DND-41 (cell line): ENCODE measurements around the gene TMEM150C.

Experiments
- ATAC-seq: fragments of 200-7000 bp; cut with Tn5 transposase; 3 replicates; pipeline ENCODE4 v1.9.1; 2021; ENCODE audit warnings: low read depth; ENCODE audit not compliant: insufficient read depth
- DNase-seq: peaks from one replicate; pipeline ENCODE4 v3.0.0-alpha.2; 2020
- H2AFZ ChIP-seq: 2 replicates; pipeline ENCODE4 v1.6.0; 2012; ENCODE audit warnings: low read depth, low read length
- H3K27ac ChIP-seq: 2 replicates; pipeline ENCODE4 v1.5.1; 2012; ENCODE audit warnings: low read length, inconsistent platforms
- H3K27me3 ChIP-seq: fragments of 200-600 bp; sonication (generic); 2 replicates; pipeline ENCODE4 v1.6.0; 2012; ENCODE audit warnings: low read length, mild to moderate bottlenecking, inconsistent platforms; ENCODE audit not compliant: insufficient read depth, poor library complexity
- H3K36me3 ChIP-seq: 2 replicates; pipeline ENCODE4 v1.5.1; 2012; ENCODE audit warnings: low read length, inconsistent platforms; ENCODE audit not compliant: insufficient read depth
- H3K4me1 ChIP-seq: 2 replicates; pipeline ENCODE4 v1.5.1; 2012; ENCODE audit warnings: mild to moderate bottlenecking, low read length; ENCODE audit not compliant: insufficient read depth
- H3K4me2 ChIP-seq: 2 replicates; pipeline ENCODE4 v1.6.0; 2012; ENCODE audit warnings: mild to moderate bottlenecking, moderate library complexity, low read length, inconsistent platforms; ENCODE audit not compliant: insufficient read depth
- H3K4me3 ChIP-seq, 2 experiments: fragments of 200-600 bp in 1 of 2; shearing (Covaris generic) in 1 of 2; 2 replicates each; pipeline ENCODE4 v1.5.1; 2012 to 2016; ENCODE audit warnings: inconsistent platforms in 2 of 2, low read length in 2 of 2, mild to moderate bottlenecking in 2 of 2, low read depth in 1 of 2, moderate library complexity in 1 of 2
- H3K79me2 ChIP-seq: 2 replicates; pipeline ENCODE4 v1.6.0; 2012; ENCODE audit warnings: low read length, inconsistent platforms; ENCODE audit not compliant: insufficient read depth
- H3K9ac ChIP-seq: 2 replicates; pipeline ENCODE4 v1.6.0; 2012; ENCODE audit warnings: low read depth, mild to moderate bottlenecking, inconsistent platforms, low read length, moderate library complexity
- H3K9me3 ChIP-seq: 2 replicates; pipeline ENCODE4 v1.5.1; 2012; ENCODE audit warnings: low read length, moderate library complexity, mild to moderate bottlenecking, inconsistent platforms; ENCODE audit not compliant: insufficient read depth, severe bottlenecking
- H4K20me1 ChIP-seq: 2 replicates; pipeline ENCODE4 v1.6.0; 2012; ENCODE audit warnings: low read length; ENCODE audit not compliant: insufficient read depth
- EZH2 ChIP-seq: IDR thresholded peaks from 3 replicates; pipeline ENCODE4 v1.6.1; 2012; ENCODE audit warnings: borderline replicate concordance, low read depth, mild to moderate bottlenecking, moderate library complexity, low read length, inconsistent platforms; ENCODE audit not compliant: severe bottlenecking
- TF ChIP-seq, protein P1 (sequence below): IDR thresholded peaks from 2 replicates; pipeline ENCODE4 v1.5.1; 2012; ENCODE audit warnings: borderline replicate concordance, low read length, moderate library complexity, mild to moderate bottlenecking; ENCODE audit not compliant: poor library complexity, severe bottlenecking; ENCODE audit errors: extremely low read depth

TMEM150C gene

DNA sequence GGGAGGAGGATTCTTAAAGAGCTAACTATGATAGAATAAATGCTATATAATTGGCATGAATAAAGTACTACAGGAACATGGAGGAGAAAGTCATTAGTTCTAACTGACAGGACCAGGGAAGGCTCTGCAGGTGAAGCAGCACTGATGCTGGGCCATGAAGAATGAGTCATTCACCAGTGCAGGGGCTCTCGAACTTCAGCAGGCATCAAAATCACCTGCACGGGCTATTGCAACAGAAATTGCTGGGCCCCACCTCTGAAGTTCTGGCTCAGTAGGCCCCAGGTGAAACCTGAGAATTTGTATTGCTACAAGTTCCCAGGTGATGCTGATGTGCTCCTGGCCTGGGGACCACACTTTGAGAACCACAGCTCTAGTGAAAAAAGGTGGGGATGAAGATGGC is 33.7 kb downstream of the TMEM150C start:
- no peak for DNase-seq
- no peak for ATAC-seq

DNA sequence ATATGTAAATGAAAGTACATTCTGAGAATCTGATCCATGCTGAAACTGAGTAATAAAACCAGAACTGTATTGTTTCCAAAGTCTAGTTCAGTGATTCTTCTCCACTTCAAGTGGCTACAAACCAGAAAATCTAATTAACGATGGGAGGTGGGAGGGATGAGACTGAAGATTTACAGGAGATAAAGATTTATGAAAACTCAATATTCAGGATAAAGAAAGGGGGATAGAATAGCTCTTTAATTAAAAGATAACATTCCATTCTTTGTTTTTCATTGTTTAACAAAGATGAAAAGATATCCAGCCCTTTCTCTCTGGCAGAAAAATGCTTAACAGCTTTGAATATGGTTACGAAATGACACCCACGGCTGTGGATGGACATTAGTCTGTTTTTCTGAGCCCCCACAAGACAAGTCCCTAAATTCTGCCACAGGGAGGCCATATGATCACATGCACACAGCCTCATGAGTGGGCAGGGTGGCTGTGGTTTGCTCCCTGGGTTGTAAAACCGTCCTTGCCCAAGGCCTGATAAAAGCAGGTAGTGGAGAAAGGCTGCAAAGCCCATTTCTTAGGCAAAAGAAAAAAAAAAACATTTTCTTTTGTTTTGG is 36.4 kb downstream of the TMEM150C start:
- DNase-seq = no peak
- TF ChIP-seq, protein P1, sequence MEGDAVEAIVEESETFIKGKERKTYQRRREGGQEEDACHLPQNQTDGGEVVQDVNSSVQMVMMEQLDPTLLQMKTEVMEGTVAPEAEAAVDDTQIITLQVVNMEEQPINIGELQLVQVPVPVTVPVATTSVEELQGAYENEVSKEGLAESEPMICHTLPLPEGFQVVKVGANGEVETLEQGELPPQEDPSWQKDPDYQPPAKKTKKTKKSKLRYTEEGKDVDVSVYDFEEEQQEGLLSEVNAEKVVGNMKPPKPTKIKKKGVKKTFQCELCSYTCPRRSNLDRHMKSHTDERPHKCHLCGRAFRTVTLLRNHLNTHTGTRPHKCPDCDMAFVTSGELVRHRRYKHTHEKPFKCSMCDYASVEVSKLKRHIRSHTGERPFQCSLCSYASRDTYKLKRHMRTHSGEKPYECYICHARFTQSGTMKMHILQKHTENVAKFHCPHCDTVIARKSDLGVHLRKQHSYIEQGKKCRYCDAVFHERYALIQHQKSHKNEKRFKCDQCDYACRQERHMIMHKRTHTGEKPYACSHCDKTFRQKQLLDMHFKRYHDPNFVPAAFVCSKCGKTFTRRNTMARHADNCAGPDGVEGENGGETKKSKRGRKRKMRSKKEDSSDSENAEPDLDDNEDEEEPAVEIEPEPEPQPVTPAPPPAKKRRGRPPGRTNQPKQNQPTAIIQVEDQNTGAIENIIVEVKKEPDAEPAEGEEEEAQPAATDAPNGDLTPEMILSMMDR = no peak
- no peak for TF ChIP-seq EZH2
- no peak overlapping the region for H3K27ac ChIP-seq
- H3K79me2 ChIP-seq = no peaks in the 10 kb centered on the region
- H4K20me1 ChIP-seq = no peaks in the 10 kb centered on the region
- H3K9ac ChIP-seq = no peak overlapping the region
- H3K36me3 ChIP-seq = no peaks in the 10 kb centered on the region
- H3K4me2 ChIP-seq = no peak overlapping the region
- peaks cover 3% of the 10 kb centered on the region for H3K27me3 ChIP-seq
- no peak for ATAC-seq
- H2AFZ ChIP-seq = no peak overlapping the region
- H3K4me3 ChIP-seq = no peak overlapping the region
- H3K4me1 ChIP-seq = no peaks in the 10 kb centered on the region
- no peaks in the 10 kb centered on the region for H3K9me3 ChIP-seq

More for the DNA sequence above, 33.7 kb downstream of the TMEM150C start:
- no peak for TF ChIP-seq EZH2
- TF ChIP-seq, protein P1 = no peak
- Histone ChIP-seq H4K20me1 (no peaks in the 10 kb centered on the region), H3K4me2 (no peak overlapping the region), H2AFZ (no peak overlapping the region), H3K4me1 (no peaks in the 10 kb centered on the region), H3K9me3 (no peaks in the 10 kb centered on the region), H3K79me2 (no peaks in the 10 kb centered on the region), H3K27me3 (peaks cover 3% of the 10 kb centered on the region), H3K36me3 (no peaks in the 10 kb centered on the region), H3K9ac (no peak overlapping the region), H3K4me3 (no peak overlapping the region), H3K27ac (no peak overlapping the region)

DNA sequence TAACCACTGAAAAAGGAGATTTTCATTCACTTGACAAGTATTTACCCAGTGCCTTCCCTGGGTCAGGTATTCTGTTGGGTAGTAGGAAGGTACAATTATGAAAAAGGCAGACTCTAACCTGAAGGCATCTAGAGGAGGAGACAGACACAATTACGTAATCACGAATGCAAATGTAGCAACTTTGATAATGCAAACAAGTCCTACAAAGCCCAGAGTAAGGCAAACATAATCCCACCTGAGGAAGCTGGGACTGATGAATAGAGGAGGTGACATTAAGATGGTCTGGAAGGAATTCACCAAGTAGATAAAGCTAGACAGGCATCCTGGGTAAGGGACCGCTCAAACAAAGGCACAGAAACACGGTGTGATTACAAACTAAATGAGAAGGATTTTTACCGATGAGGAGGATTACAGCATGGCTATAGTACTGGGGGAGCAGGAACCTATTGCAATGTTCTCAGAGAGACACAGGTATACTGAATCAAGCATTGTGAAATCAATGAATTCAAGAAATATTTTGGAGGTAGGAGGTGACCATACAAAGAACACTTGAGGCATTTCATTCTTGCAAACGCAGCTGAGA is 37.1 kb downstream of the TMEM150C start:
- Histone ChIP-seq H3K4me1 (no peaks in the 10 kb centered on the region), H3K79me2 (no peaks in the 10 kb centered on the region), H4K20me1 (no peaks in the 10 kb centered on the region), H3K9me3 (no peaks in the 10 kb centered on the region), H3K9ac (no peak overlapping the region), H3K4me3 (no peak overlapping the region), H3K36me3 (no peaks in the 10 kb centered on the region), H3K27me3 (peaks cover 3% of the 10 kb centered on the region), H3K4me2 (no peak overlapping the region), H2AFZ (no peak overlapping the region), H3K27ac (no peak overlapping the region)
- ATAC-seq (no peak), DNase-seq (no peak)
- no peak for TF ChIP-seq EZH2
- TF ChIP-seq, protein P1 = no peak
